Duodenal mucosa (tissue), 2 donors: ENCODE data around the gene HORMAD2.
"Not testable (repeated sequence)": the region's sequence is repeated elsewhere in the genome, so short reads cannot be mapped to it uniquely, and the experiment has no call there.

ENCODE experiments used
- H3K27ac ChIP-seq: one replicate; pipeline ENCODE4 v1.7.0; 2013; ENCODE audit warnings: low read depth, low read length
- H3K27me3 ChIP-seq, 2 donors: one replicate each; pipeline ENCODE4 v1.7.0; 2013; ENCODE audit warnings: low read length in 2 of 2, control low read depth in 1 of 2; ENCODE audit not compliant: insufficient read depth in 2 of 2, control insufficient read depth in 1 of 2
- H3K36me3 ChIP-seq, 2 donors: one replicate each; pipeline ENCODE4 v1.7.0; 2013; ENCODE audit warnings: low read length in 2 of 2, control low read depth in 1 of 2; ENCODE audit not compliant: insufficient read depth in 2 of 2, control insufficient read depth in 1 of 2
- H3K4me1 ChIP-seq, 2 donors: one replicate each; pipeline ENCODE4 v1.7.0; 2013; ENCODE audit warnings: low read length in 2 of 2, control low read depth in 1 of 2; ENCODE audit not compliant: insufficient read depth in 2 of 2, control insufficient read depth in 1 of 2
- H3K4me3 ChIP-seq, 2 donors: one replicate each; pipeline ENCODE4 v1.7.0; 2013; ENCODE audit warnings: low read length in 2 of 2, low read depth in 1 of 2
- H3K9ac ChIP-seq, 2 donors: one replicate each; pipeline ENCODE4 v1.7.0; 2013; ENCODE audit warnings: low read length in 2 of 2, low read depth in 1 of 2
- H3K9me3 ChIP-seq, 2 donors: one replicate each; pipeline ENCODE4 v1.7.0; 2013; ENCODE audit warnings: low read length in 2 of 2, control low read depth in 1 of 2; ENCODE audit not compliant: control insufficient read depth in 1 of 2

The HORMAD2 gene

DNA sequence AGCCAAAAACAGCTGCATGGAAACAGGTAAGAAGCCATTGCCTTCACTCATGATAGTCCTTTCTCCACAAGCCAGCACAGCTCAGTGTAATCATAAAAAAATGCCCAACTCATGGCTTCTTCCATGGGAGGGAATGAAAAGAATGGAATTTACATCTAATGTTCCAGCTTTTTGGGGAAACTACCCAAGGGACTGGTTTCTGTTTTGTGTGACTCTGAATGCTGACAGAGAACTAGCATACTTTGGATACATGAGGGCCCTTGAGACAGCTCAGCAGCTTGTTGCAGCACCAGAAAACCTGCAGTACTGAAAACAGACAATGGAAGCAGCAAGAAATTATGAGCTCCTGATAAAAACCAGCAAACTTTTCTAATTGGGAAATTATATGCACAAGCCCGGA, 24.2 kb upstream of the HORMAD2 start:
- H3K9me3 ChIP-seq, result no peaks in the 10 kb centered on the region

GRCh38 chr22:30057375-30057774, 22.9 kb upstream of the HORMAD2 start:
- Histone ChIP-seq H3K9me3 (no peaks in the 10 kb centered on the region), H3K4me3 (no peak overlapping the region), H3K27ac (no peak overlapping the region), H3K4me1 (no peaks in the 10 kb centered on the region), H3K36me3 (no peaks in the 10 kb centered on the region), H3K27me3 (no peaks in the 10 kb centered on the region), H3K9ac (no peak overlapping the region)

More for the DNA sequence above, 24.2 kb upstream of the HORMAD2 start:
- Histone ChIP-seq H3K27me3 (no peaks in the 10 kb centered on the region), H3K9ac (no peak overlapping the region), H3K4me3 (no peak overlapping the region), H3K4me1 (no peaks in the 10 kb centered on the region), H3K27ac (no peak overlapping the region), H3K36me3 (no peaks in the 10 kb centered on the region)

DNA sequence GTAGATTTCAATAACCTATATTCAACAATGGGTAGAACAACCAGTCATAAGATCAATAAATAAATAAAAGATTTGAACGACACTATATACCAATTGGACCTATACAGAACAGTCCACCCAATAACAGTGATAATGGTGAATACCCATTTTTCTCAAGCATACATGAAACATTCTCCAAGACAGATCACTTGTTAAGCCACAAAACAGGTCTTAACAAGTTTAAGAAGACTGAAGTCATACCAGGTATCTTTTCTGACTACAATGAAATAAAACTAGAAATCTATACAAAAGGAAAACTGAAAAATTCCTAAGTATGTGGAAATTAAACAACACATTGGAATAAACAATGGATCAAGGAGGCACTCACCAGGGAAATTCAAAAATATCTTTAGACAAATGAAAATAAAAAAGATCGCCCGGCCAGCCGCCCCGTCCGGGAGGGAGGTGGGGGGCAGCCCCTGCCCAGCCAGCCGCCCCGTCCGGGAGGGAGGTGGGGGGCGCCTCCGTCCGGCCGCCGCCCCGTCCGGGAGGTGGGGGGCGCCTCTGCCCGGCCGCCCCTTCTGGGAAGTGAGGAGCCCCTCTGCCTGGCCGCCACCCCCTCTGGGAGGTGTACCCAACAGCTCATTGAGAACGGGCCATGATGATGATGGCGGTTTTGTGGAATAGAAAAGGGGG, 20.8 kb upstream of the HORMAD2 start:
- H3K9ac ChIP-seq, H3K4me3 ChIP-seq, H3K27me3 ChIP-seq, H3K9me3 ChIP-seq, H3K27ac ChIP-seq, H3K36me3 ChIP-seq, H3K4me1 ChIP-seq: not testable (repeated sequence)

DNA sequence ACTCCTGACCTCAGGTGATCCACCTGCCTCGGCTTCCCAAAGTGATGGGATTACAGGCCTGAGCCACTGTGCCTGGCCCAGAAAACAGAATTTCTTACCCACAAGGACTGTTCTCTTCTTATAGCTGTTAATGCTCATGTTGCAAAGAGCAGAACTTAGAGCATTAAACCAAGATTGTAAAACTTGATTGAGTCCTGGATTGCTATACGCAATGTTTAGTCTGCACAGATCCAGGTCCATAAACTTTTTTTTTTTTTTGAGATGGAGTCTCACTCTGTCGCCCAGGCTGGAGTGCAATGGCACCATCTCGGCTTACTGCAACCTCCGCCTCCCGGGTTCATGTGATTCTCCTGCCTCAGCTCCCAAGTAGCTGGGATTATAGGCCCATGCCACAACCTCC, 19.2 kb upstream of the HORMAD2 start:
- not testable (repeated sequence) for H3K27me3 ChIP-seq, H3K36me3 ChIP-seq, H3K27ac ChIP-seq, H3K9ac ChIP-seq, H3K4me1 ChIP-seq, H3K4me3 ChIP-seq, H3K9me3 ChIP-seq

DNA sequence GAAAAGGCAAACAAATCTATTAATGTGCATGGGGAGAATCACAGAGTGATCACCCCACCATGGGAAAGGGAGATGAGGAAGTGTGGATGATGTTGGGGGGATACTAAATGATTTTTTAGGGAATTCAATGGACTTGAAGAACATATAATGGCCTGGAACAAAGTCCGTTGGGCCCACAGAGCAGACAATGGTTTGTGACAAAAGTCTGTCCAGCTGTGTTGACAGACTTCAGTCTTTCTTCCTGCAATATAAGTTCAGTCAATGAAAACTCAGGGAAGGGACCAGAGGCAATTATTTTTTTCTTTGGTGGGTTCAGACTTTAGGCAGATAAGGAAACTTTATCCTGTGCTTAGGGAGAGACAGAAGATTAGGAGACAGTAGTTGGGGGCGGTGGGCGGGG, 18.0 kb upstream of the HORMAD2 start:
- H3K4me3 ChIP-seq, result no peak overlapping the region
- H3K36me3 ChIP-seq, result no peaks in the 10 kb centered on the region
- no peaks in the 10 kb centered on the region for H3K4me1 ChIP-seq
- H3K9me3 ChIP-seq, result peaks cover 6 to 7% of the 10 kb centered on the region in 2 donors
- no peaks in the 10 kb centered on the region for H3K27me3 ChIP-seq
- H3K27ac ChIP-seq, result no peak overlapping the region
- H3K9ac ChIP-seq, result no peak overlapping the region

DNA sequence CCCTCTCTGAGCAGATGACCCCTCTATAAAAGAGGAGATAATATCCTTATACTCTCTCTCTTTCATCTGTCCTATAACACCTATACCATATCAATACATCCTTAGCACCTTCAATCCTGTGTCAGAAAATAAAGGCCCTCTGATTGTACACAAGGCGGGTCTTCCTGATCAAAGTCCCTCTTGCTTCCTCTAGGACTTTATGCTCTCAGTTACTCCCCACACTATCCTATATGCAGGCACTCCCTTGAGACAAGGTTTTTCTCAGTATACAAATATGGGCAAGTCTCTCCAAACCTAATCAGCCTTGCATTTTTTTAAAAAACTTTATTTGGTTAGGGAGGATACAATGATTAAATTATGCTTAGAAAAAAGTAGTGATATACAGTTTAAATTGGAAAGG, 17.3 kb upstream of the HORMAD2 start:
- Histone ChIP-seq H3K9ac (no peak overlapping the region), H3K4me1 (no peaks in the 10 kb centered on the region), H3K27me3 (no peaks in the 10 kb centered on the region), H3K27ac (no peak overlapping the region), H3K4me3 (no peak overlapping the region), H3K36me3 (no peaks in the 10 kb centered on the region), H3K9me3 (peaks cover 6 to 7% of the 10 kb centered on the region in 2 donors)

DNA sequence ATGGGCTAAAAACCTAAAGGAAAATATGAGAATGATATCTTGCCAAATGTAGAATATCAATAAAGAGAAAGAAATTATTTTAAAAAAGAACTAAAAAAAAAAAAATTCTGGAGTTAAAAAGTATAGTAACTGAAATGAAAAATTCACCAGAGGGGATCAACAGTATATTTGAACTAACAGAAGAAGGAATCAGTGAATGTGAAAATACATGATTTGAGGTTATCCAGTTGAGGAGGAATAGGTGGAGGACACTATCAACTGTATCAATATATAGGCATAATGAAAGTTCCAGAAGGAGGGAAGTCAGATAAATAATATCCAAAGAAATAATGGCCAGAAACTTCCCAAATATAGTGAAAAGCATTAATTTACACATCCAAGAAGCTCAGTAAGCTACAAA, 16.1 kb upstream of the HORMAD2 start:
- H3K27ac ChIP-seq, result no peak overlapping the region
- peaks cover 6 to 7% of the 10 kb centered on the region in 2 donors for H3K9me3 ChIP-seq
- H3K27me3 ChIP-seq, result no peaks in the 10 kb centered on the region
- no peaks in the 10 kb centered on the region for H3K4me1 ChIP-seq
- H3K9ac ChIP-seq, result no peak overlapping the region
- H3K36me3 ChIP-seq, result no peaks in the 10 kb centered on the region
- no peak overlapping the region for H3K4me3 ChIP-seq

GRCh38 chr22:30073743-30074142, 6.5 kb upstream of the HORMAD2 start:
- Histone ChIP-seq H3K9me3 (no peaks in the 10 kb centered on the region), H3K4me3 (no peak overlapping the region), H3K27me3 (peaks cover 0 to 8% of the 10 kb centered on the region in 2 donors), H3K27ac (no peak overlapping the region), H3K9ac (no peak overlapping the region), H3K4me1 (no peaks in the 10 kb centered on the region), H3K36me3 (no peaks in the 10 kb centered on the region)

DNA sequence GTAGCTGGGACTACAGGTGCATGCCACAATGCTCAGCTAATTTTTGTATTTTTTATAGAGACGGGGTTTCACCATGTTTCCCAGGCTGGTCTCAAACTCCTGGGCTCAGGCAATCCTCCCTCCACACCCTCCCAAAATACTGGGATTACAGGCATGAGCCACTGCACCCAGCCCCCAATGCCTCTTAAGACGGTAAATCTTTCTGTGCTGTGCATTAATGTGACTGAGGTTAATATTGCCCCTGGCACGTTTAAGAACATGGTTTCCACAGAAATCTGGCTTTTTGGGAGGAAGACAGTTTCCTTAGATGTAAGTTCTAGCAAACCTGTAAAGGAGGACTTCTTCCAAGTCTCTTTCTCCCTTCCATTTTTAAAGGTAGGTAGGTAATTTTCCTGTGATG, 6.1 kb upstream of the HORMAD2 start:
- H3K9ac ChIP-seq, result no peak overlapping the region
- H3K4me1 ChIP-seq, result no peaks in the 10 kb centered on the region
- H3K36me3 ChIP-seq, result no peaks in the 10 kb centered on the region
- H3K9me3 ChIP-seq, result no peaks in the 10 kb centered on the region
- H3K4me3 ChIP-seq, result no peak overlapping the region
- H3K27me3 ChIP-seq, result peaks cover 0 to 8% of the 10 kb centered on the region in 2 donors
- H3K27ac ChIP-seq, result no peak overlapping the region

GRCh38 chr22:30074994-30075393, 5.3 kb upstream of the HORMAD2 start:
- no peak overlapping the region for H3K9ac ChIP-seq
- H3K9me3 ChIP-seq, result no peaks in the 10 kb centered on the region
- no peaks in the 10 kb centered on the region for H3K36me3 ChIP-seq
- no peak overlapping the region for H3K4me3 ChIP-seq
- H3K27ac ChIP-seq, result no peak overlapping the region
- no peaks in the 10 kb centered on the region for H3K4me1 ChIP-seq
- peaks cover 0 to 8% of the 10 kb centered on the region in 2 donors for H3K27me3 ChIP-seq
